GM12878 (cell line): ENCODE results near the gene DNAJB14. TPM values are rescaled to one million over a fixed set of nuclear protein-coding genes. Genes with fewer than 3 reads are reported as not detected.

Source experiments
- CREM ChIP-seq: IDR thresholded peaks from 2 replicates; pipeline ENCODE4 v1.6.1; 2014; ENCODE audit warnings: antibody characterized with exemption, low read depth
- EED ChIP-seq: sonication (generic); IDR thresholded peaks from 2 replicates; pipeline ENCODE4 v1.6.1; 2016; ENCODE audit warnings: antibody characterized with exemption, low read depth
- EGR1 ChIP-seq, 2 experiments: IDR thresholded peaks; 1 replicate in 1 of 2; 2 replicates in 1 of 2; pipeline ENCODE4 v1.6.1; 2011 to 2012; ENCODE audit warnings: low read depth in 2 of 2, low read length in 2 of 2, borderline replicate concordance in 1 of 2, mild to moderate bottlenecking in 1 of 2, moderate library complexity in 1 of 2
- IKZF2 ChIP-seq, 2 experiments: fragments of 450-650 bp; IDR thresholded peaks; 2 replicates each; pipeline ENCODE4 v1.6.1; 2017; ENCODE audit warnings: mild to moderate bottlenecking in 2 of 2, moderate library complexity in 2 of 2
- MTA2 ChIP-seq: fragments of 450-650 bp; IDR thresholded peaks from 2 replicates; pipeline ENCODE4 v1.6.1; 2016; ENCODE audit warnings: low read depth, mild to moderate bottlenecking, moderate library complexity
- MYC ChIP-seq: IDR thresholded peaks from 2 replicates; pipeline ENCODE4 v1.6.1; 2011; ENCODE audit warnings: mild to moderate bottlenecking, low read length, moderate library complexity, inconsistent platforms; ENCODE audit not compliant: insufficient read depth, insufficient replicate concordance, insufficient read length, severe bottlenecking
- SIX5 ChIP-seq: IDR thresholded peaks from 2 replicates; pipeline ENCODE4 v1.6.1; 2011; ENCODE audit warnings: mild to moderate bottlenecking, low read depth, low read length, moderate library complexity; ENCODE audit not compliant: severe bottlenecking
- TCF3 ChIP-seq: IDR thresholded peaks from 2 replicates; pipeline ENCODE4 v1.6.1; 2012; ENCODE audit warnings: low read depth, mild to moderate bottlenecking, low read length, borderline replicate concordance; ENCODE audit not compliant: insufficient read depth
- ZBED1 ChIP-seq: IDR thresholded peaks from 2 replicates; pipeline ENCODE4 v1.6.1; 2016; ENCODE audit warnings: borderline replicate concordance
- ZBTB33 ChIP-seq: fragments of 450-650 bp; IDR thresholded peaks from 2 replicates; pipeline ENCODE4 v1.6.1; 2017; ENCODE audit warnings: mild to moderate bottlenecking
- polyA plus RNA-seq, 11 experiments: library from polyadenylated mRNA; depleted of rRNA in 4 of 11; unstranded in 6 of 11; stranded (reverse) in 5 of 11; fragments of >200 nt; fragmentation: Nextera tagmentation in 4 of 11; fragmentation: Illumina TruSeq in 1 of 11; extraction: Ambion mirVana in 4 of 11; extraction: Trizol in 1 of 11; gene quantifications; 1 replicate in 1 of 11; 2 replicates in 10 of 11; pipeline versions ENCODE4 v1.2.1 to v1.2.3, GENCODE V29; 2011 to 2016; ENCODE audit warnings: inconsistent platforms in 2 of 11, missing spikeins in 2 of 11, low read depth in 1 of 11
- total RNA-seq, 4 experiments: library from RNA; depleted of rRNA in 3 of 4; stranded (reverse); fragments of >200 nt in 3 of 4; fragmentation: Illumina TruSeq in 1 of 4; extraction: Trizol in 1 of 4; gene quantifications; 2 replicates each; pipeline versions ENCODE4 v1.2.1 to v1.2.3, GENCODE V29; 2013 to 2021
- TF ChIP-seq, protein P1 (sequence below): fragments of 450-650 bp; conservative IDR thresholded peaks from 2 replicates; pipeline ENCODE4 v1.6.1; 2017; ENCODE audit warnings: mild to moderate bottlenecking, moderate library complexity
- TF ChIP-seq, protein P2 (sequence below): IDR thresholded peaks from 2 replicates; pipeline ENCODE4 v1.6.1; 2011; ENCODE audit warnings: borderline replicate concordance, low read depth, mild to moderate bottlenecking, moderate library complexity, low read length; ENCODE audit not compliant: insufficient read depth, poor library complexity, severe bottlenecking

The DNAJB14 gene
- total and polyA plus RNA-seq, 10 of the 15 experiments (the other 5 are each of a cell fraction or from before 2014, with no cell fraction given), result 9.5 to 49.2 (median 27.8) TPM

- TF ChIP-seq SIX5 (no peak), TCF3 (no peak), ZBTB33 (no peak), ZBED1 (0 out of 2 replicates have a peak, but pooled peaks have one; percentile 21), EED (peak; percentile 38; the same call in 1 of the 2 replicates), MYC (no peak), CREM (peak; percentile 47; the same call in 1 of the 2 replicates), IKZF2 (IDR thresholded peaks at IDR 0.05) (peak; percentile 16 to 31; a peak in 2 of 4 replicates), EGR1 (IDR thresholded peaks at IDR 0.05; ENCODE audit: borderline replicate concordance in 1 of 2, low read depth in 2 of 2, low read length in 2 of 2) (no peak), MTA2 (peak; percentile 42; the same call in 1 of the 2 replicates)
- TF ChIP-seq, protein P1, sequence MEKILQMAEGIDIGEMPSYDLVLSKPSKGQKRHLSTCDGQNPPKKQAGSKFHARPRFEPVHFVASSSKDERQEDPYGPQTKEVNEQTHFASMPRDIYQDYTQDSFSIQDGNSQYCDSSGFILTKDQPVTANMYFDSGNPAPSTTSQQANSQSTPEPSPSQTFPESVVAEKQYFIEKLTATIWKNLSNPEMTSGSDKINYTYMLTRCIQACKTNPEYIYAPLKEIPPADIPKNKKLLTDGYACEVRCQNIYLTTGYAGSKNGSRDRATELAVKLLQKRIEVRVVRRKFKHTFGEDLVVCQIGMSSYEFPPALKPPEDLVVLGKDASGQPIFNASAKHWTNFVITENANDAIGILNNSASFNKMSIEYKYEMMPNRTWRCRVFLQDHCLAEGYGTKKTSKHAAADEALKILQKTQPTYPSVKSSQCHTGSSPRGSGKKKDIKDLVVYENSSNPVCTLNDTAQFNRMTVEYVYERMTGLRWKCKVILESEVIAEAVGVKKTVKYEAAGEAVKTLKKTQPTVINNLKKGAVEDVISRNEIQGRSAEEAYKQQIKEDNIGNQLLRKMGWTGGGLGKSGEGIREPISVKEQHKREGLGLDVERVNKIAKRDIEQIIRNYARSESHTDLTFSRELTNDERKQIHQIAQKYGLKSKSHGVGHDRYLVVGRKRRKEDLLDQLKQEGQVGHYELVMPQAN, result no peak
- TF ChIP-seq, protein P2, sequence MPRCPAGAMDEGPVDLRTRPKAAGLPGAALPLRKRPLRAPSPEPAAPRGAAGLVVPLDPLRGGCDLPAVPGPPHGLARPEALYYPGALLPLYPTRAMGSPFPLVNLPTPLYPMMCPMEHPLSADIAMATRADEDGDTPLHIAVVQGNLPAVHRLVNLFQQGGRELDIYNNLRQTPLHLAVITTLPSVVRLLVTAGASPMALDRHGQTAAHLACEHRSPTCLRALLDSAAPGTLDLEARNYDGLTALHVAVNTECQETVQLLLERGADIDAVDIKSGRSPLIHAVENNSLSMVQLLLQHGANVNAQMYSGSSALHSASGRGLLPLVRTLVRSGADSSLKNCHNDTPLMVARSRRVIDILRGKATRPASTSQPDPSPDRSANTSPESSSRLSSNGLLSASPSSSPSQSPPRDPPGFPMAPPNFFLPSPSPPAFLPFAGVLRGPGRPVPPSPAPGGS, result no peak
Measured at GRCh38 chr4:99861120-99861905, 85.1 kb downstream of the DNAJB14 start (continued).
